ENCODE data around the gene APOL3. TPM values are rescaled to one million over a fixed set of nuclear protein-coding genes. Genes with fewer than 3 reads are reported as not detected.

APOL3 gene
- total RNA-seq, 1 experiment from 2014 or later, result 3.2 TPM

- CTCF ChIA-PET, result no interaction called here
- Histone ChIP-seq H3K27ac (ENCODE audit: low read length) (no peak overlapping the region), H3K27me3 (ENCODE audit: control insufficient read depth, insufficient read depth, low read length) (no peaks in the 10 kb centered on the region), H3K4me3 (ENCODE audit: low read depth in 2 of 2, low read length in 2 of 2) (no peak overlapping the region), H3K9me3 (ENCODE audit: control insufficient read depth, insufficient read depth, low read depth, low read length) (no peaks in the 10 kb centered on the region), H3K4me1 (ENCODE audit: control insufficient read depth, insufficient read depth, low read length) (no peaks in the 10 kb centered on the region), H3K36me3 (ENCODE audit: control insufficient read depth, insufficient read depth, low read length) (no peaks in the 10 kb centered on the region)
- TF ChIP-seq SIN3A (IDR thresholded peaks at IDR 0.05; ENCODE audit: borderline replicate concordance, insufficient read depth, low read depth, low read length) (no peak), CTCF (IDR thresholded peaks at IDR 0.05) (no peak), POLR2AphosphoS5 (IDR thresholded peaks at IDR 0.05; ENCODE audit: low read depth, low read length) (no peak), TCF7L2 (IDR thresholded peaks at IDR 0.05; ENCODE audit: low read depth, low read length) (no peak)
- ATAC-seq (no peak), DNase-seq (ENCODE audit: low read depth, low spot score) (no peak)
- BruUV-seq (replicated peaks), result no TSS peak
- intact Hi-C loops (cut with micrococcal nuclease; ENCODE audit: unreplicated experiment) (no loop called here), in situ Hi-C loops (cut with HindIII; ENCODE audit: low pct_unique_long_range_greater_than_20kb, low sequenced_read_pairs) (no loop called here)
- POLR2A ChIA-PET, result no interaction called here
Observed at GRCh38 chr22:36147196-36147791, 13.3 kb downstream of the APOL3 start.

GRCh38 chr22:36145881-36146280, 14.7 kb downstream of the APOL3 start:
- in situ Hi-C loops (cut with HindIII; ENCODE audit: low pct_unique_long_range_greater_than_20kb, low sequenced_read_pairs) (no loop called here), intact Hi-C loops (cut with micrococcal nuclease; ENCODE audit: unreplicated experiment) (loop anchor here (2.0 kb wide), 1 partner anchor 35 kb away; no protein-coding TSS in a partner anchor)
- POLR2A ChIA-PET, result no interaction called here
- CTCF ChIA-PET, result no interaction called here
- no peaks in the 10 kb centered on the region for H3K27me3 ChIP-seq (ENCODE audit: control insufficient read depth, insufficient read depth, low read length)
- TF ChIP-seq TCF7L2 (IDR thresholded peaks at IDR 0.05; ENCODE audit: low read depth, low read length) (no peak), SIN3A (IDR thresholded peaks at IDR 0.05; ENCODE audit: borderline replicate concordance, insufficient read depth, low read depth, low read length) (no peak), REST (IDR thresholded peaks at IDR 0.05; ENCODE audit: insufficient read depth in 1 of 2, low read depth in 2 of 2, low read length in 1 of 2) (no peak), CTCF (IDR thresholded peaks at IDR 0.05) (no peak), POLR2AphosphoS5 (IDR thresholded peaks at IDR 0.05; ENCODE audit: low read depth, low read length) (no peak)
- no peaks in the 10 kb centered on the region for H3K36me3 ChIP-seq (ENCODE audit: control insufficient read depth, insufficient read depth, low read length)
- DNase-seq (ENCODE audit: low read depth, low spot score) (no peak), ATAC-seq (no peak)
- no peaks in the 10 kb centered on the region for H3K9me3 ChIP-seq (ENCODE audit: control insufficient read depth, insufficient read depth, low read depth, low read length)
- BruUV-seq (replicated peaks), result no TSS peak
- no peaks in the 10 kb centered on the region for H3K4me1 ChIP-seq (ENCODE audit: control insufficient read depth, insufficient read depth, low read length)
- no peak overlapping the region for H3K27ac ChIP-seq (ENCODE audit: low read length)
- no peak overlapping the region for H3K4me3 ChIP-seq (ENCODE audit: low read depth in 2 of 2, low read length in 2 of 2)
